NCI-H2227 (cell line): Measurements from ENCODE around the gene TMA7.
"Not testable (repeated sequence)": the region's sequence is repeated elsewhere in the genome, so short reads cannot be mapped to it uniquely, and the experiment has no call there.

Experiments used
- DNase-seq: peaks from one replicate; lab custom pipeline; 2025; ENCODE audit not compliant: unreplicated experiment; lab: John Stamatoyannopoulos, UW

TMA7 gene

GRCh38 chr3:48467110-48467454 is 27.0 kb downstream of the TMA7 start:
- no peak for DNase-seq

- no peak for DNase-seq
Measured at GRCh38 chr3:48467473-48468267, 27.6 kb downstream of the TMA7 start.

- no peak for DNase-seq
Measured at GRCh38 chr3:48468329-48468731, 28.3 kb downstream of the TMA7 start.

- DNase-seq: no peak
Measured at GRCh38 chr3:48469046-48469915, 29.2 kb downstream of the TMA7 start.

GRCh38 chr3:48470286-48470685 is 30.2 kb downstream of the TMA7 start:
- no peak for DNase-seq

DNA sequence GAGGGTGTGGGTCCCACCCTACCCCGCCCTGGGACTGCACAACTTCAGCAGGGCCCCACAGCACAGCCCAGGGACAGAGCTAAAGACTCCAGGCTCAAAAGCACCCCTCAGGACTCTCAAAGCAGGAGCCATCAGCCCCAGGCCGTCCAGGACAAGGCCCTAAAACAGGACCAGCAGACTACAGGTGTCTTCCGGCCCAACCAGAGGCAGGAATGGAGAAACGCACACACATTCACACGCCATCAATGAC is 32.5 kb downstream of the TMA7 start:
- no peak for DNase-seq

- DNase-seq: peak; percentile 90
Measured at GRCh38 chr3:48472923-48473616, 33.0 kb downstream of the TMA7 start.

GRCh38 chr3:48473617-48473952 is 33.5 kb downstream of the TMA7 start:
- no peak for DNase-seq

DNA sequence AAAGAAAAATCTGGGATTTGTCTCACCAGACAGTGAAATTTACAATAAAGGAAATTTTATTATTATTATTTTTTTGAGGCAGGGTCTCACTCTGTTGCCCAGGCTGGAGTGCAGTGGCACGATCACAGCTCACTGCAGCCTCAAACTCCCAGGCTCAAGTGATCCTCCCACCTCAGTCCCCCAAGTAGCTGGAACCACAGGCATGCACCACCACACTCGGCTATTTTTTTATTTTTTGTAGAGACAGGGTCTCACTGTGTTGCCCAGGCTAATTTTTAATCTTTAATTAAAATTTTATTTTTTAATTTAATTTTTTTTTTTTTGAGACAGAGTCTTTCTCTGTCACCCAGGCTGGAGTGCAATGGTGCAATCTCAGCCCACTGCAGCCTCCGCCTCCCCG is 34.0 kb downstream of the TMA7 start:
- not testable (repeated sequence) for DNase-seq

DNA sequence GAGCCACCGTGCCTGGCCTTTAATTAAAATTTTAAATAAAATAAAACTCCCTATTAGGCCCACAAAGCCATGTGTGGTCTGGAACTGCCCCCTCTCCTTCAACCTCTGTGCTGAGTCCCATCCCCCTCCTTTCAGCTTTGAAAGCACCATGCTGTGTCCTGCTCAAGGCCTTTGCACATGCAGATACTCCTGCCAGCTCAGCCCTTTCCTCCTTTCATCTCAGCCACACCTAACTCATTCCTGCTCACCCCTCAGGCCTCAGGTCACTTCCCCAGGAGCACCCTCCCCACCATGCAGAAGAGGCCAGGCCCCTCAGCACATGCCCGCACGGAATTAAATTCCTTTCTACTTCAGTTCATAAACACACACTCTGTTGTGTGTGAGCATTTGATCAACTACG is 34.6 kb downstream of the TMA7 start:
- DNase-seq: no peak

DNA sequence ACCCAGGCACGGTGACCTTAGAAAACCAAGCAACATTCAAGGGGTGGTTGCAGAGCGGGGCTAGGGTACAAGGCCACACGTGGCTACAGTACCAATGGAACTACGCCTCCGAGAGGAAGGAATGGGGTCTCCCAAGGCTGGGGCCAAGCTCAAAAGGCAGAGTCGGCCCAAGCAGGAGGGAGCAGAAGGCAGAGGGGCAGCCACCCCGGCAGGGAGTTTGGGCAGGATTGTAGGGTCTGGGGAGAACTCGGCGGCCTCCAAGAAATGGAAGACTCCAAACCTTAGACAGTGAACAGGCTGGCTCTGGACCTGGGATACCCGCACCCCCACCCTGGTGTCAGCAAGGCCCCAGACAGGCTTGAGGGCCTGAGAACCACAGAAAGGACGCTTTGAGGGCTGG is 35.1 kb downstream of the TMA7 start:
- no peak for DNase-seq

DNA sequence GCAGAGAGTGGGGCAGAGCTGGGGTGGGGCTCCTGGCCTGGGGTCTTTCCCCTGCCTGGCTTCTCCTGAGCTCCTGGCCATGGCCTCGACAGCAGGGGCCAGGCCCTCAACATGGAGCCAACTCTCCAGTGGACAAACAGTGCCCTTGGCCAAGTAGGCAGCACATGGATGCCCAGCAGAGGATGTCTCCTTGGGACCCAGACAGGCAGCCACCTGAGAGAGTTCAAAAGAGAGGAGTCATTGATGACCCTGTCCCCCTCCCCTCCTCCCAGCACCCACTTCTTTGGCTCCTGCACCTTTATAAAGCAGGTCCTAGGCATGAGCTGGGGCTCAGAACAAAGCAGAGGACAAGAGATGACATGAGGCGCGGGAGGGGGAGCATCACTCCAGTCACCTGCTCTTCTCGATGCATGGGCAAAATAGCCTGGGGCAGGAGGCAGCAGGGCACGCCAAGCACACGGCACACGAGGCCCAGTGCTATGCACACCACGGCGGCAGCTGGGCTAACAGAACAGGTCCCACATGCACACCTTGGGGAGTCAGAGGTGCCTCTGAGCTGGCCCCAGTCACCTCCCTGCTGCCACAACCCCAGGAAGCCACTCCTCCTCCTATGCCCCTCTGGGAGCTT is 36.5 kb downstream of the TMA7 start:
- DNase-seq: no peak

DNA sequence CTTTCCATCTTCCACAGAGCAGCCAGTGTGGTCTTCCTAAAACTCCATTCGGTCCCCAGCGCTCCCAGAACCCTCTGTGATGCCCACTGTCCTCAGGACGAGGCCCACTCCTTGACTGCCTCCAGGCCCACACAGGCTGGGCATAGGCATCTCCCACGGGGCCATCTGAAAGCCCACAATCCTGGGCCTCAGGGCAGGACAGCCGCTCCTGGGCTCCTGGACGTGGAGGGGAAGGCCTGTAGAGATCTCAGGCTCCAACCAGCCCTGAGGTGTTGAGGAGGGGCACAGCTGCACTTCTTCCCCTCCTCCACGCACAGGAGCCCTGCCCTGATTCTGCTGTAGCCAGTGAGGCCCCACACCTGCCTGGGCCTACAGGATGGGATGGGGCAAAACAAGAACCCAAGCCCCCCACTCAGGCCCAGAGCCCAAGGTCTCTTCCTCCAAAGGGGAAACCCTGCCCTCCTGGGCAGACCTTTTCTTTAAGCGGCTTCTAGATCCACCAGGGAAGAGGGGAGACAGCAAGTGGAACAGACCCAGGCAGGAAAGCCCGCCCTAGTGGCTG is 38.0 kb downstream of the TMA7 start:
- no peak for DNase-seq

DNA sequence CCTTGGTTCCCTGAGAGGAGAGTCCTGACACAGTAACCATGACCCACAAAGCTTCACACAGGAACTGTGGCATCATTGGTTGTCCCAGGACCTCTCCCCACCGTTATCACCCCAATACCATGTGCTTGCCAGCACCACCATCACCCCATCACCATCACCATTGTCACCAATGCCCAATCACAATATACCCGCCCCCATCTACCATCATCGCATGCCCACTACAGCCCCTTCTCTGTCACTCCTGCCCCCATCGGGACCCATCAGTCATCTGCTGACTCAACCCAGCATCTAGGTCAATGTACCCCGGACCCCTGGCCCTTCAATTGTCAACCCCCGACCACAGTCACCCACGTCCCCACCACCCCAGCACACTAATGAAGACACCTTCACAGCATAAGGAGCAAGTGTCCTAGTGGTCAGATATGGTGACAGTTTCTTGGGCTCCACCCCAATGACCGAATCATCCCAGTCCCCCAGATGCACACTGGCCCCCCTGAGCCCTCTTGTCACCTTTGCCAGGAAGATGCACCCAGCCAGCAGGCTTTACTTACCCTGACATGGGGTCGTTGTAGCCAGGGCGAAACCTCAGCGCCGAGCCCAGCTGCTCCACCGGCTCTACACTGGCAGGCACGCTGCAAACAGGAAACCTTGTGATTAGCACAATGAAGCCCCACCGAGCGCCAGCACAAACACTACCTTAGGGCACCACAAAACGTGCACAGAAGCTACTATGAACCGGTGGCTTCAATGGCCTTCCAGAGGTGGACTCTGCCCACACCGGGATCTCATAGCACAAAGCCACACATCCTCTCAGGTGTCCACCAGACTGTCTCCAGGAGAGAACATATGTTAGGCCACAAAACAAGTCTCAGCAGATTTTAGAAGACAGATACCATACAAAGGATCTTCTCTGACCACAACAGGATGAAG is 38.8 kb downstream of the TMA7 start:
- no peak for DNase-seq

- not testable (repeated sequence) for DNase-seq
Measured at GRCh38 chr3:48480891-48481290, 40.8 kb downstream of the TMA7 start.

GRCh38 chr3:48482822-48483221 is 42.8 kb downstream of the TMA7 start:
- not testable (repeated sequence) for DNase-seq

GRCh38 chr3:48486952-48487351 is 46.9 kb downstream of the TMA7 start:
- no peak for DNase-seq

- no peak for DNase-seq
Measured at GRCh38 chr3:48492461-48493202, 52.6 kb downstream of the TMA7 start.

GRCh38 chr3:48493203-48493501 is 53.1 kb downstream of the TMA7 start:
- no peak for DNase-seq
